Right cardiac atrium (tissue), 5 donors: ENCODE measurements around the gene BARHL2. TPM values are rescaled to one million over a fixed set of nuclear protein-coding genes. Genes with fewer than 3 reads are reported as not detected.

Source experiments
- ATAC-seq, 2 donors: fragments of 200-7000 bp; cut with Tn5 transposase; one replicate each; pipeline versions ENCODE4 v1.8.0 to v1.9.1; 2020; ENCODE audit warnings: moderate library complexity in 2 of 2, mild to moderate bottlenecking in 1 of 2
- DNase-seq, 3 donors: peaks; one replicate each; pipeline ENCODE4 v3.0.0-alpha.2; 2020
- H3K27ac ChIP-seq: one replicate; pipeline ENCODE4 v1.5.1; 2013; ENCODE audit warnings: mild to moderate bottlenecking, low read length, control low read depth, moderate library complexity
- H3K27me3 ChIP-seq: one replicate; pipeline ENCODE4 v1.6.1; 2013; ENCODE audit not compliant: control insufficient read depth, insufficient read depth
- H3K4me1 ChIP-seq: one replicate; pipeline ENCODE4 v1.6.1; 2013; ENCODE audit warnings: low read length; ENCODE audit not compliant: control insufficient read depth, insufficient read depth
- H3K4me3 ChIP-seq: one replicate; pipeline ENCODE4 v1.5.1; 2013; ENCODE audit warnings: low read length, control low read depth
- H3K9me3 ChIP-seq: one replicate; pipeline ENCODE4 v1.6.1; 2013; ENCODE audit warnings: low read length; ENCODE audit not compliant: control insufficient read depth
- WGBS: extraction: QIAGEN DNeasy Blood & Tissue Kit; methylation state at CpG from one replicate; pipeline ENCODE4 v1.1.7; 2013; 5-methylcytosine and 5-hydroxymethylcytosine counted together
- intact Hi-C, 4 donors: fragments of 100-400 bp; cut with DNase I; formaldehyde crosslinking; loops; one replicate each; pipeline versions ENCODE4 v1.11.0 to v1.14.0; 2022 to 2023
- polyA plus RNA-seq: library from polyadenylated mRNA; stranded (reverse); fragments of 200-250 nt; gene quantifications from one replicate; pipeline ENCODE4 v1.2.3, GENCODE V29; 2013
- total RNA-seq, 4 donors: library from RNA; stranded (reverse); fragmentation: NEBNext Ultra II Directional; extraction: Animal tissue kit (Norgen Biotek cat#: 25700); gene quantifications; one replicate each; pipeline ENCODE4 v1.2.1, GENCODE V29; 2021
- donor health status: healthy with polysubstance abuse.
- donor health status: DM: no; HTN: yes; CAD: no.
- donor health status: DM: no; HTN: no; CAD: no.
- donor health status: DM: no; HTN: yes; CAD: no; lungs with severe emphysema.
- donor health status: DM: yes; HTN: yes; CAD: no.

The BARHL2 gene
- total and polyA plus RNA-seq, 5 donors: not detected

GRCh38 chr1:90730243-90731022 lies 13.3 kb upstream of the BARHL2 start:
- peak overlapping the region; percentile 33 for H3K4me3 ChIP-seq
- WGBS: 3% methylated on average over 51 of the region's 51 CpGs
- ATAC-seq (no peak), DNase-seq (no peak)
- H3K27me3 ChIP-seq: peaks cover 5% of the 10 kb centered on the region
- H3K4me1 ChIP-seq: peaks cover 2% of the 10 kb centered on the region
- intact Hi-C loops: no loop called here
- H3K27ac ChIP-seq: no peak overlapping the region
- H3K9me3 ChIP-seq: no peaks in the 10 kb centered on the region

DNA sequence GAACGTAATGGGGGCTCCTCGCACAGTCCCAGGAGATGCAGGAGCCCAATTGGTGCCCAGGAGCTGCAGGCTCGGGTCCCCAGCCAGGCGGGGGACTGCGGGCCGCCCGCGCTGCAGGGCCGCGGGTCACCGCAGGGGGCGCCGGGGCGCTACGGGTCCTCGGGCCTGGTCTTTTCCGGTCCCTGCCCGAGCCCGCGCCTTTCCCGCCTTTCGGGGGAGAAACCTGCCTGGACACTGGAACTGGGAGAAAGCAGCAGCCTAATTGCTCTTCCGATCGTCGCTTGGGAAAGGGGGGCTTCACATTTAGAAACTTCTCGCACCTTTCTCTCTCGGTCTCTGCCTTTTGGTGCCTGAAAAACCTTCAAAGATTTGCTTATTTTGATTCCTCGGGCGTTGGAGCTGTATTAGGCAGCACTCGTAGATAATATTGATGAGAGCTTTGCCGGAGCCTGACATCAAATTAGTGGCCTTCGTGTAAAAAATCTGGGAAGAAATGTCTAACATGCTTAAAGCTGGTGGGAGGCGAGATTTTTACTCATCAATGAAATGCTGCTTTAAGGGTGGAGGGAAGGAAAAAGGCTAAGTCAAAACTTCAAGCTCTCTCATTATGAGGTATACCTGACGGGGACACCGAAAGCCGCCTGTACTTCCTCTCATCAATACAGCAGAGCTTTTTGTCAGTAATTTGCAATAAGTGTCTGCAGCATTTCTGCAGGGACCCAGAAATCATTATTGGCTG lies 12.6 kb upstream of the BARHL2 start:
- Histone ChIP-seq H3K27ac (no peak overlapping the region), H3K4me1 (peaks cover 2% of the 10 kb centered on the region), H3K4me3 (peak overlapping the region; percentile 17), H3K27me3 (peaks cover 5% of the 10 kb centered on the region), H3K9me3 (no peaks in the 10 kb centered on the region)
- ATAC-seq (no peak), DNase-seq (no peak)
- 12% methylated on average over 36 of the region's 36 CpGs for WGBS
- intact Hi-C loops: loop anchor here in 1 of 4 donors (10.0 kb wide), 1 partner anchor 435 kb away; no protein-coding TSS in a partner anchor

DNA sequence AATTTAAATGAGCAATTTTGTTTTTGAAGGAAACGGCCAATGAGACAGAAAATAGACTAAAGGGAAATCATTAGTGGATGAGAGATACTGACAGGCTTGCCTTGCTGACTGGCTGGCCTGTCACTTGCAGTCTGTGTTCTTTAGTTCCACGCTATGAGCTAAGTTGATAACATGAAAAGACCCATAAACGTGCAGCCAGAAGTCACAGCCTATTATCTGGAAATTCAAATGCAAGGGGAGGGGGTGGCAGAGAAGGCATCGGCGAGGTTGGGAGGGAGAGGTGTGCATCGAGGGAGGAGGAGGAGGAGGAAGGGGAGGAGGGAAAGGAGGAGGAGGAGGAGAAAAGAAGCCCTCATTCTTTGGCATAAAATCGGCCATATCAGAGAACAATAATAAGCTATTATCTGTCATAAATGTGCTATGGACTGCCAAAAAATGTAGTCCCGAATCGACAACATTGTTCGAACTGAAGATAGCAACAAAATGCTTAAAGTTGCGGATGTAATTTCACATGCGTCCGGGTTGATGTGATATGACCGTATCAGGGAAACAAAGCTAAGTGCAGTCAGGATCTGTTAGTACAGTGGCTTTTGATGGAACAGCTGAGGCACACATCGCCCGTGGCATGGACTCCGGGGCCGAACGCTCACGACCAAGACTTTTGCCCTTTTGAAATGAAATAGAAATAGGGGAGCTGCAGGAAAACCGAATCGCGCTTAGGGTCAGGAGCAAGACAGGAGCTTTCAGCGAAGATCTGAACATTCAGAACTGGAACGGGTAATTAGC lies 11.6 kb upstream of the BARHL2 start:
- no peak overlapping the region for H3K27ac ChIP-seq
- no peak overlapping the region for H3K4me3 ChIP-seq
- H3K9me3 ChIP-seq: no peaks in the 10 kb centered on the region
- DNase-seq: no peak
- WGBS: 9% methylated on average over 25 of the region's 25 CpGs
- peaks cover 5% of the 10 kb centered on the region for H3K27me3 ChIP-seq
- intact Hi-C loops: loop anchor here in 1 of 4 donors (10.0 kb wide), 1 partner anchor 436 kb away; no protein-coding TSS in a partner anchor
- H3K4me1 ChIP-seq: peaks cover 3% of the 10 kb centered on the region
- no peak for ATAC-seq

DNA sequence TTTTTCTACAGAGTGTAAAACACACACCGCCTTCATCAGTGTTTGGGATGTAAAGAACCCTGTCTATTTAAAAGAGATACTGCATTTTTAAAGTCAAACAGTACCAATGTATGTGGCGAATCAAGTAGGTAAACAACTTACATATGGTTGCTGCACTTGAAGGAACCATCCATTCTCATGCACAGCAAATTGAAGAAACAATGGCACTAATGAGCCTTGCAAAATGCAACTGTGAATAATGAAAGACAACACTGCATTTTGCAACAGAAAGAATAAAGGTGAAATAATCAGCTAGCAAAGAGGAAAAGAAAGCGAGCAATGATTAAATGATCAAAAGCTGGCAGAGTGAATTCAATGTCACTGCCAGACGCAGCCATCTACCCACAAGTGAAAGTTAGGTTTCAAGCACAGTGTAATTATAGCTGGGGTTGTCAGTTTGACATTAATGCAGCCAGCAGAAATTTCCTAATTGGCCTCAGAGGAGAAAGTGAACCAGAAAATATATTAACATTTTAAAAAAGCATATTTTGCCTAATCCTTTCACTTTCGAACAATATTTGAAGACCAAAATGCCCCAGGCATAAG lies 10.9 kb upstream of the BARHL2 start:
- Histone ChIP-seq H3K4me1 (peaks cover 6% of the 10 kb centered on the region), H3K27ac (no peak overlapping the region), H3K9me3 (no peaks in the 10 kb centered on the region), H3K27me3 (peaks cover 4% of the 10 kb centered on the region), H3K4me3 (no peak overlapping the region)
- 41% methylated on average over 5 of the region's 5 CpGs for WGBS
- intact Hi-C loops: loop anchor here in 1 of 4 donors (10.0 kb wide), 1 partner anchor 437 kb away; no protein-coding TSS in a partner anchor
- ATAC-seq (no peak), DNase-seq (no peak)

- Histone ChIP-seq H3K4me3 (peak overlapping the region; percentile 31), H3K27ac (no peak overlapping the region), H3K9me3 (no peaks in the 10 kb centered on the region), H3K27me3 (peaks cover 3% of the 10 kb centered on the region), H3K4me1 (peaks cover 6% of the 10 kb centered on the region)
- intact Hi-C loops: loop anchor here in 1 of 4 donors (10.0 kb wide), 1 partner anchor 438 kb away; no protein-coding TSS in a partner anchor
- WGBS: 28% methylated on average over 25 of the region's 25 CpGs
- ATAC-seq: no peak
- peak in 1 of 3 donors; percentile 48 for DNase-seq
Measured at GRCh38 chr1:90726986-90727480, 9.9 kb upstream of the BARHL2 start.

DNA sequence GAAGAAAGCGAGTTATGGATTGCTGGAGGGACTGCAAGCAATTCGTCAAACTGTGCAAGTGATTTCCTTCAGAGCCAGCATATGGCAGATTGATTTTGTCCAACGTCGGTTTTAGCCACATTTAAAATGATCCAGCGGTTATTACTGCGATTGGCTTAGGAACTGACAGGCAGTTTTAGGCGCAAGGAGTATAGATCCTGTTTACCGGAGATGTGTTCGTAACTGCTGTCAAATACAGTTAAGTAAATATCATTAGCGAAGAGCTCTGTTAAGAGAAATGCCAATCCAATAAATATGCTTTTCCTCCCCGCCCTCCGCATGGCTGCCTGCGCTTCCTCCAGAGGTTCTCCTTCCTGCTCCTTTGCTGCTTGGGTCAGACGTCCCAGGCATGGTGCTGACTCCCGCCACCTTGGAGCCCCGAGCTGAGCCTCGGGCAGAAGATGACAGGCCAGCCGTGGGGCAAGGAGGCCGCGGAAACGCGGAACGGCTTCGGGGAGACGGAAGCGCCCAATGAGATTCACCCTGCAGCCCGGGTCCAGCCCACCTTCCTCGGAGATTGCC lies 9.4 kb upstream of the BARHL2 start:
- H3K4me3 ChIP-seq: peak overlapping the region; percentile 31
- no peak overlapping the region for H3K27ac ChIP-seq
- WGBS: 14% methylated on average over 28 of the region's 28 CpGs
- H3K9me3 ChIP-seq: no peaks in the 10 kb centered on the region
- ATAC-seq (no peak), DNase-seq (no peak)
- peaks cover 3% of the 10 kb centered on the region for H3K27me3 ChIP-seq
- peaks cover 6% of the 10 kb centered on the region for H3K4me1 ChIP-seq
- intact Hi-C loops: loop anchor here in 1 of 4 donors (10.0 kb wide), 1 partner anchor 438 kb away; no protein-coding TSS in a partner anchor

DNA sequence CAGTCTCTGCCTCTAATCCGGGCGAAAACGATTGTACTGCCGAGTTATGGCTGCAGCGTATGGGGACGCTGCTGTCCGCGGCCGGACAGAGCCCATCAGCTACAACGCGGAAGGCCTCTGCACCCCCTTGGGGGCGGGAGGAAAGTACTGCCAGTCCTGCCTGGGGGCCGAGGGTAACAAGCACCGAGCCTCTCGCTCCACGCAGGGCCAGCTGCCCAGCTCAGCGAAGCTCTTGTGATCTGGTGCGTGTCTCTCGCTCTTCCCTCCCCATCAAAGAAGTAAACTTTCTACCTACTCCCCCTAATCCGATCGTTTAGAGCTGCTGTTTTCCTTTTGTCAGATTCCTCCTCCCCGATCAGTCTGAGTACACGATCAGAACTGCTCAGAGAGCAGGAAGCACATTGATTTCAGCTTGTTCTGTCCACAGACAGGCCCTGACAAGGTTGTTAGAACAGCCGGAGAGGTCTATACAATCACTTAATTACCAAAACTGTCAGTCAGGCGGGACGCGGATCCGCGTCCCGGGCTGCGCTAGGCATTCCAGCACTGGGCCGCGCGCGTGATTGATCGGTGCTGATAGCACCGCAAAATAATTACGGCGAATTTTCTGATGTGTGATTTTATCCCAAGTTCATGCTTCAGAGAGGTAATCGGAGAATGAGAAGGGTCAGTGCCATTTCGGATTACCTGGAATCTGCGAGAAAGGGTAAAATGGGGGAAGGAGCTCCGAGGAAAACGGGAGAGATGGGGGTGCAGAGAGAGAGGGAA lies 8.7 kb upstream of the BARHL2 start:
- Histone ChIP-seq H3K27ac (no peak overlapping the region), H3K27me3 (no peaks in the 10 kb centered on the region), H3K4me3 (peak overlapping the region; percentile 31), H3K4me1 (peaks cover 6% of the 10 kb centered on the region), H3K9me3 (no peaks in the 10 kb centered on the region)
- peak; percentile 29 to 35 for ATAC-seq
- intact Hi-C loops: loop anchor here in 1 of 4 donors (10.0 kb wide), 1 partner anchor 439 kb away; no protein-coding TSS in a partner anchor
- WGBS: 5% methylated on average over 44 of the region's 44 CpGs
- DNase-seq: peak in 1 of 3 donors; percentile 37

GRCh38 chr1:90724926-90725656 lies 8.0 kb upstream of the BARHL2 start:
- Histone ChIP-seq H3K4me1 (peaks cover 4% of the 10 kb centered on the region), H3K27ac (no peak overlapping the region), H3K4me3 (peak overlapping the region; percentile 31), H3K9me3 (no peaks in the 10 kb centered on the region), H3K27me3 (peaks cover 3% of the 10 kb centered on the region)
- WGBS: 4% methylated on average over 52 of the region's 52 CpGs
- intact Hi-C loops: loop anchor here in 1 of 4 donors (10.0 kb wide), 1 partner anchor 440 kb away; no protein-coding TSS in a partner anchor
- no peak for ATAC-seq
- DNase-seq: no peak

DNA sequence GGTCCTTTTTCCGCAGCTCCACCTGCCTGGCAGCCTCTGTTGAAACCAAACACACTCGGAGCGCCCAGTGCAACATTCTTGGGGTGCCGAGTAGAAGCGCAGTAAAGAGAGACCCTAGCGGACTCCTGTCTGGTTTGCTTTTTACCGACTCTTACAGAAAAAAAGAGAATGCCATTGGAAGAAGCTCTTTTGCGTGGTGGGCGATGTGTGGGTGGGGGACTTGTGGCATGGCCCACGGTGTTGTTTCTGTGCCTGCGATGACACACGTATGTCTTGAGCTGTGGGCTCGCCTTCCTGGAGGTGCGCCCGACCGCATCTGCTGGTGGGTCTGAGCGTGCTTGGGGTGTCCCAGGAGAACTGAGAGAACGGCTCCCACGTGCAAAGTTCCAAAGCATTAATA lies 7.3 kb upstream of the BARHL2 start:
- 7% methylated on average over 19 of the region's 19 CpGs for whole genome bisulfite sequencing
- H3K27me3 ChIP-seq: peaks cover 4% of the 10 kb centered on the region
- ATAC-seq (no peak), DNase-seq (no peak)
- H3K9me3 ChIP-seq: no peaks in the 10 kb centered on the region
- H3K4me1 ChIP-seq: peaks cover 4% of the 10 kb centered on the region
- no peak overlapping the region for H3K4me3 ChIP-seq
- no peak overlapping the region for H3K27ac ChIP-seq
- intact Hi-C loops: loop anchor here in 1 of 4 donors (10.0 kb wide), 1 partner anchor 440 kb away; no protein-coding TSS in a partner anchor
